ENCODE results near the gene SNAP47.

Gene SNAP47

GRCh38 chr1:227777156-227777555 is 41.9 kb downstream of the SNAP47 start:
- no peak for FAIRE-seq
- TF ChIP-seq TAF1 (IDR thresholded peaks at IDR 0.05; ENCODE audit: low read depth, low read length) (no peak), SPI1 (IDR thresholded peaks at IDR 0.05; ENCODE audit: low read depth, low read length) (no peak), PAX5 (IDR thresholded peaks at IDR 0.05; ENCODE audit: insufficient read depth, low read length, severe bottlenecking) (no peak), POU2F2 (IDR thresholded peaks at IDR 0.05; ENCODE audit: low read depth, low read length) (no peak), POLR2AphosphoS5 (IDR thresholded peaks at IDR 0.05; ENCODE audit: low read depth, low read length) (no peak), POLR2A (IDR thresholded peaks at IDR 0.05; ENCODE audit: low read depth, low read length) (no peak)
- DNase-seq (ENCODE audit: insufficient read length, low spot score) = no peak

GRCh38 chr1:227777646-227778045 is 42.4 kb downstream of the SNAP47 start:
- TF ChIP-seq TAF1 (IDR thresholded peaks at IDR 0.05; ENCODE audit: low read depth, low read length) (no peak), POU2F2 (IDR thresholded peaks at IDR 0.05; ENCODE audit: low read depth, low read length) (no peak)
- FAIRE-seq = no peak
- DNase-seq (ENCODE audit: insufficient read length, low spot score) = no peak

- FAIRE-seq (no peak), DNase-seq (ENCODE audit: insufficient read length, low spot score) (no peak)
- no peak for TF ChIP-seq POU2F2 (IDR thresholded peaks at IDR 0.05; ENCODE audit: low read depth, low read length)
- no peak for TF ChIP-seq TAF1 (IDR thresholded peaks at IDR 0.05; ENCODE audit: low read depth, low read length)
- TF ChIP-seq PAX5 (IDR thresholded peaks at IDR 0.05; ENCODE audit: insufficient read depth, low read length, severe bottlenecking) = no peak
- TF ChIP-seq POLR2AphosphoS5 (IDR thresholded peaks at IDR 0.05; ENCODE audit: low read depth, low read length) = no peak
- TF ChIP-seq POLR2A (IDR thresholded peaks at IDR 0.05; ENCODE audit: low read depth, low read length) = no peak
- TF ChIP-seq SPI1 (IDR thresholded peaks at IDR 0.05; ENCODE audit: low read depth, low read length) = no peak
These were observed 43.2 kb downstream of the SNAP47 start for GRCh38 chr1:227778401-227778947.

- DNase-seq (ENCODE audit: insufficient read length, low spot score) (no peak), FAIRE-seq (no peak)
- TF ChIP-seq POLR2AphosphoS5 (IDR thresholded peaks at IDR 0.05; ENCODE audit: low read depth, low read length) (no peak), TAF1 (IDR thresholded peaks at IDR 0.05; ENCODE audit: low read depth, low read length) (no peak), POLR2A (IDR thresholded peaks at IDR 0.05; ENCODE audit: low read depth, low read length) (no peak), SPI1 (IDR thresholded peaks at IDR 0.05; ENCODE audit: low read depth, low read length) (no peak), PAX5 (IDR thresholded peaks at IDR 0.05; ENCODE audit: insufficient read depth, low read length, severe bottlenecking) (no peak), POU2F2 (IDR thresholded peaks at IDR 0.05; ENCODE audit: low read depth, low read length) (no peak)
These were observed 43.8 kb downstream of the SNAP47 start for GRCh38 chr1:227779021-227779441.

- TF ChIP-seq POU2F2 (IDR thresholded peaks at IDR 0.05; ENCODE audit: low read depth, low read length) = no peak
- no peak for TF ChIP-seq POLR2AphosphoS5 (IDR thresholded peaks at IDR 0.05; ENCODE audit: low read depth, low read length)
- TF ChIP-seq TAF1 (IDR thresholded peaks at IDR 0.05; ENCODE audit: low read depth, low read length) = no peak
- no peak for TF ChIP-seq SPI1 (IDR thresholded peaks at IDR 0.05; ENCODE audit: low read depth, low read length)
- no peak for TF ChIP-seq PAX5 (IDR thresholded peaks at IDR 0.05; ENCODE audit: insufficient read depth, low read length, severe bottlenecking)
- no peak for TF ChIP-seq POLR2A (IDR thresholded peaks at IDR 0.05; ENCODE audit: low read depth, low read length)
- DNase-seq (ENCODE audit: insufficient read length, low spot score) (no peak), FAIRE-seq (no peak)
These were observed 44.5 kb downstream of the SNAP47 start for GRCh38 chr1:227779685-227780084.

- no peak for DNase-seq (ENCODE audit: insufficient read length, low spot score)
- FAIRE-seq = no peak
- no peak for TF ChIP-seq PAX5 (IDR thresholded peaks at IDR 0.05; ENCODE audit: insufficient read depth, low read length, severe bottlenecking)
- no peak for TF ChIP-seq POU2F2 (IDR thresholded peaks at IDR 0.05; ENCODE audit: low read depth, low read length)
- no peak for TF ChIP-seq SPI1 (IDR thresholded peaks at IDR 0.05; ENCODE audit: low read depth, low read length)
- TF ChIP-seq POLR2A (IDR thresholded peaks at IDR 0.05; ENCODE audit: low read depth, low read length) = no peak
- TF ChIP-seq TAF1 (IDR thresholded peaks at IDR 0.05; ENCODE audit: low read depth, low read length) = no peak
- TF ChIP-seq POLR2AphosphoS5 (IDR thresholded peaks at IDR 0.05; ENCODE audit: low read depth, low read length) = no peak
These were observed 45.1 kb downstream of the SNAP47 start for GRCh38 chr1:227780101-227781044.

GRCh38 chr1:227781314-227781930 is 46.2 kb downstream of the SNAP47 start:
- TF ChIP-seq POLR2A (IDR thresholded peaks at IDR 0.05; ENCODE audit: low read depth, low read length) = no peak
- TF ChIP-seq SPI1 (IDR thresholded peaks at IDR 0.05; ENCODE audit: low read depth, low read length) = no peak
- no peak for TF ChIP-seq POLR2AphosphoS5 (IDR thresholded peaks at IDR 0.05; ENCODE audit: low read depth, low read length)
- TF ChIP-seq TAF1 (IDR thresholded peaks at IDR 0.05; ENCODE audit: low read depth, low read length) = no peak
- TF ChIP-seq POU2F2 (IDR thresholded peaks at IDR 0.05; ENCODE audit: low read depth, low read length) = no peak
- no peak for TF ChIP-seq PAX5 (IDR thresholded peaks at IDR 0.05; ENCODE audit: insufficient read depth, low read length, severe bottlenecking)
- DNase-seq (ENCODE audit: insufficient read length, low spot score) = no peak
- FAIRE-seq = no peak

GRCh38 chr1:227782226-227782625 is 47.0 kb downstream of the SNAP47 start:
- FAIRE-seq (no peak), DNase-seq (ENCODE audit: insufficient read length, low spot score) (no peak)
- TF ChIP-seq SPI1 (IDR thresholded peaks at IDR 0.05; ENCODE audit: low read depth, low read length) = no peak
- TF ChIP-seq POLR2AphosphoS5 (IDR thresholded peaks at IDR 0.05; ENCODE audit: low read depth, low read length) = no peak
- no peak for TF ChIP-seq PAX5 (IDR thresholded peaks at IDR 0.05; ENCODE audit: insufficient read depth, low read length, severe bottlenecking)
- no peak for TF ChIP-seq POLR2A (IDR thresholded peaks at IDR 0.05; ENCODE audit: low read depth, low read length)
- TF ChIP-seq POU2F2 (IDR thresholded peaks at IDR 0.05; ENCODE audit: low read depth, low read length) = no peak
- no peak for TF ChIP-seq TAF1 (IDR thresholded peaks at IDR 0.05; ENCODE audit: low read depth, low read length)

Data from GM12891 (cell line).